Panc1 (cell line): ENCODE data around the gene ISM1. TPM values are rescaled to one million over a fixed set of nuclear protein-coding genes. Genes with fewer than 3 reads are reported as not detected.

Source experiments
- ATAC-seq: fragments of 200-7000 bp; cut with Tn5 transposase; 2 replicates; pipeline ENCODE4 v1.9.1; 2020; ENCODE audit warnings: mild to moderate bottlenecking, moderate library complexity
- BruUV-seq: library from RNA; stranded (reverse); fragments of 400-500 nt; replicated peaks from 2 replicates; lab custom pipeline; 2021; lab: Mats Ljungman, UMichigan
- CTCF ChIA-PET: fragments of 300-600 bp; sonication (Branson Sonifier 250); formaldehyde crosslinking; loops from one replicate; lab custom pipeline; 2022; ENCODE audit warnings: antibody characterized with exemption; lab: Charles Lee
- POLR2A ChIA-PET: fragments of 300-600 bp; sonication (Branson Sonifier 250); formaldehyde crosslinking; loops from one replicate; lab custom pipeline; 2022; ENCODE audit warnings: antibody characterized with exemption; lab: Charles Lee
- DNase-seq: peaks from one replicate; pipeline ENCODE4 v3.0.0-alpha.2; 2010; ENCODE audit warnings: low read depth, low spot score
- H3K27ac ChIP-seq: 2 replicates; pipeline ENCODE4 v1.5.1; 2011; ENCODE audit warnings: mild to moderate bottlenecking, low read length, inconsistent platforms
- H3K27me3 ChIP-seq: fragments of 200-500 bp; sonication (Bioruptor generic); 2 replicates; pipeline ENCODE4 v1.6.0; 2014; ENCODE audit warnings: low read length, inconsistent platforms; ENCODE audit not compliant: control insufficient read depth, insufficient read depth
- H3K36me3 ChIP-seq: fragments of 200-500 bp; sonication (Bioruptor generic); 2 replicates; pipeline ENCODE4 v1.5.1; 2014; ENCODE audit warnings: inconsistent platforms, mild to moderate bottlenecking, low read length, moderate library complexity; ENCODE audit not compliant: control insufficient read depth, insufficient read depth
- H3K4me1 ChIP-seq: 2 replicates; pipeline ENCODE4 v1.5.1; 2011; ENCODE audit warnings: inconsistent platforms, mild to moderate bottlenecking, low read length, moderate library complexity; ENCODE audit not compliant: control insufficient read depth, insufficient read depth
- H3K4me3 ChIP-seq, 2 experiments: 2 replicates each; pipeline ENCODE4 v1.5.1; 2011 to 2012; ENCODE audit warnings: low read depth in 2 of 2, low read length in 2 of 2, mild to moderate bottlenecking in 2 of 2, inconsistent platforms in 1 of 2, moderate library complexity in 1 of 2
- H3K9me3 ChIP-seq: fragments of 200-500 bp; sonication (Bioruptor generic); 2 replicates; pipeline ENCODE4 v1.5.1; 2014; ENCODE audit warnings: low read depth, mild to moderate bottlenecking, inconsistent platforms, low read length, moderate library complexity; ENCODE audit not compliant: control insufficient read depth, insufficient read depth
- CTCF ChIP-seq: fragments of 450-650 bp; IDR thresholded peaks from 2 replicates; pipeline ENCODE4 v1.5.1; 2017; ENCODE audit warnings: mild to moderate bottlenecking
- POLR2AphosphoS5 ChIP-seq: IDR thresholded peaks from 2 replicates; pipeline ENCODE4 v1.6.1; 2012; ENCODE audit warnings: mild to moderate bottlenecking, low read depth, low read length, moderate library complexity
- REST ChIP-seq, 2 experiments: IDR thresholded peaks; 2 replicates each; pipeline ENCODE4 v1.6.1; 2011 to 2012; ENCODE audit warnings: low read depth in 2 of 2, control low read depth in 1 of 2, low read length in 1 of 2, mild to moderate bottlenecking in 1 of 2, moderate library complexity in 1 of 2; ENCODE audit not compliant: insufficient read depth in 1 of 2
- SIN3A ChIP-seq: IDR thresholded peaks from 2 replicates; pipeline ENCODE4 v1.6.1; 2012; ENCODE audit warnings: low read depth, mild to moderate bottlenecking, low read length, moderate library complexity, borderline replicate concordance; ENCODE audit not compliant: insufficient read depth
- TCF7L2 ChIP-seq: IDR thresholded peaks from 2 replicates; pipeline ENCODE4 v1.6.1; 2011; ENCODE audit warnings: mild to moderate bottlenecking, low read depth, low read length, inconsistent platforms
- in situ Hi-C: cut with HindIII; loops from 2 replicates; pipeline ENCODE4 v1.10.0; 2016; ENCODE audit warnings: low sequenced_read_pairs, low pct_unique_long_range_greater_than_20kb
- intact Hi-C: fragments of 100-400 bp; cut with micrococcal nuclease; formaldehyde crosslinking; loops from one replicate; pipeline ENCODE4 v1.10.0; 2022; ENCODE audit not compliant: unreplicated experiment
- total RNA-seq: library from RNA; stranded (reverse); gene quantifications from one replicate; pipeline ENCODE4 v1.2.1, GENCODE V29; 2021; ENCODE audit not compliant: unreplicated experiment

ISM1 gene
- total RNA-seq, 1 experiment from 2014 or later: not detected

- ChIA-PET CTCF (no interaction called here), POLR2A (no interaction called here)
- intact Hi-C loops: loop anchor here (10.0 kb wide), 1 partner anchor 57 kb away; no protein-coding TSS in a partner anchor
- Histone ChIP-seq H3K4me3 (no peak overlapping the region), H3K4me1 (no peaks in the 10 kb centered on the region), H3K27me3 (peaks cover 10% of the 10 kb centered on the region), H3K36me3 (no peaks in the 10 kb centered on the region), H3K9me3 (no peaks in the 10 kb centered on the region), H3K27ac (no peak overlapping the region)
- no peak for ATAC-seq
- no peak for TF ChIP-seq REST (IDR thresholded peaks at IDR 0.05; ENCODE audit: insufficient read depth in 1 of 2, low read depth in 2 of 2, low read length in 1 of 2)
- TF ChIP-seq CTCF: no peak
- TF ChIP-seq SIN3A: no peak
- no peak for TF ChIP-seq TCF7L2
- no peak for TF ChIP-seq POLR2AphosphoS5
- no TSS peak for BruUV-seq
- in situ Hi-C loops: no loop called here
- no peak for DNase-seq
Observed at GRCh38 chr20:13211956-13212618, 9.0 kb upstream of the ISM1 start.

- Histone ChIP-seq H3K9me3 (no peaks in the 10 kb centered on the region), H3K27me3 (peaks cover 10% of the 10 kb centered on the region), H3K4me3 (no peak overlapping the region), H3K36me3 (no peaks in the 10 kb centered on the region), H3K4me1 (no peaks in the 10 kb centered on the region), H3K27ac (no peak overlapping the region)
- TF ChIP-seq REST (IDR thresholded peaks at IDR 0.05; ENCODE audit: insufficient read depth in 1 of 2, low read depth in 2 of 2, low read length in 1 of 2) (no peak), CTCF (no peak), TCF7L2 (no peak), SIN3A (no peak), POLR2AphosphoS5 (no peak)
- DNase-seq: no peak
- CTCF ChIA-PET: no interaction called here
- no TSS peak for BruUV-seq
- in situ Hi-C loops (no loop called here), intact Hi-C loops (loop anchor here (10.0 kb wide), 1 partner anchor 58 kb away; no protein-coding TSS in a partner anchor)
- ATAC-seq: no peak
- POLR2A ChIA-PET: no interaction called here
Observed at GRCh38 chr20:13212750-13213149, 8.3 kb upstream of the ISM1 start.
